Heart left ventricle (tissue), 13 donors: ENCODE results near the gene CBX8.

Experiments
- CTCF ChIP-seq, 12 donors: fragments of 200-600 bp; sonication (generic) in 4 of 12; IDR thresholded peaks; one replicate each; pipeline versions ENCODE4 v1.5.0 to v1.8.0; 2018 to 2022; ENCODE audit warnings: antibody characterized with exemption in 12 of 12, mild to moderate bottlenecking in 5 of 12
- POLR2A ChIP-seq, 2 donors: fragments of 450-650 bp; IDR thresholded peaks; one replicate each; pipeline ENCODE4 v1.6.1; 2017; ENCODE audit warnings: antibody characterized with exemption in 2 of 2, mild to moderate bottlenecking in 2 of 2, moderate library complexity in 2 of 2
- donor health status: ischemic (EF 13 %, LVEDD 7.1; RV severe dilation, severe dysfunction).
- donor health status: DM: no; HTN: yes; CAD: no.
- donor health status: DM: no; HTN: no; CAD: no.
- donor health status: ischemic (EF 25% LVEDD 6.9; RV normal size, moderate dysfunction).
- donor health status: ischemic (EF 25% LVEDD 5.7; RV mildly dilated, moderate dysfunction).
- donor health status: ischemic (EF 35%, LVEDD 5.7; RV mildly dilated, moderate dysfunction).
- donor health status: nonischemic (EF 11% LVEDD 7.7; RV severe dilation, severe dysfunction).
- donor health status: DM: yes; HTN: yes; CAD: no.
- donor health status: PGD.
- donor health status: ischemic (EF 29% LVEDD 5.4; RV normal size, mild dysfunction).
- donor health status: nonischemic (EF 23%, LVEDD 6.1; RV moderate dilation, normal function).

GRCh38 chr17:79826841-79827578, 30.1 kb upstream of the CBX8 start:
- TF ChIP-seq CTCF (IDR thresholded peaks at IDR 0.05) = no peak
- no peak for TF ChIP-seq POLR2A (IDR thresholded peaks at IDR 0.05)
